ENCODE measurements around the gene BPHL.

DNA sequence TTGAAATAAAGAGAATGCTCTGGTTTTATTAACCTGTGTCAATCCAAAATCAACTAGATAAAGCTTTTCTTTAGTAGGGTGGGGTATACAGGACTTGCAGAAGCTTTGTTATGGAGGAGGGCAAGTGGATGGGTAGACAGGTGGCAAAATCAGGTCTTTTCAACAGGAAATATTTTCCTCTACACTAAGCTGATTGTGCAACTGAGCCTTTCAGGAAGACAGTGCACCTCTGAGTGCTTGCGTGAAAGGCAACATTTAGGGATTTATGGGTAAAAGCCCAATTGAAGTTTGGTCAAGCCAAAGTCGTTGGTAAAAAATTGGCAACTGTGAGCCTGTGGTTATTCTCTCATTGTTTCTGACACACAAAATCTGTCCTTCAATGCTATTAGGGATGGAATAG lies 62.6 kb downstream of the BPHL start:
- TF ChIP-seq EZH2 (IDR thresholded peaks at IDR 0.05; ENCODE audit: borderline replicate concordance, insufficient read depth, low read depth, low read length, poor library complexity, severe bottlenecking), result no peak
- TF ChIP-seq, protein P1, sequence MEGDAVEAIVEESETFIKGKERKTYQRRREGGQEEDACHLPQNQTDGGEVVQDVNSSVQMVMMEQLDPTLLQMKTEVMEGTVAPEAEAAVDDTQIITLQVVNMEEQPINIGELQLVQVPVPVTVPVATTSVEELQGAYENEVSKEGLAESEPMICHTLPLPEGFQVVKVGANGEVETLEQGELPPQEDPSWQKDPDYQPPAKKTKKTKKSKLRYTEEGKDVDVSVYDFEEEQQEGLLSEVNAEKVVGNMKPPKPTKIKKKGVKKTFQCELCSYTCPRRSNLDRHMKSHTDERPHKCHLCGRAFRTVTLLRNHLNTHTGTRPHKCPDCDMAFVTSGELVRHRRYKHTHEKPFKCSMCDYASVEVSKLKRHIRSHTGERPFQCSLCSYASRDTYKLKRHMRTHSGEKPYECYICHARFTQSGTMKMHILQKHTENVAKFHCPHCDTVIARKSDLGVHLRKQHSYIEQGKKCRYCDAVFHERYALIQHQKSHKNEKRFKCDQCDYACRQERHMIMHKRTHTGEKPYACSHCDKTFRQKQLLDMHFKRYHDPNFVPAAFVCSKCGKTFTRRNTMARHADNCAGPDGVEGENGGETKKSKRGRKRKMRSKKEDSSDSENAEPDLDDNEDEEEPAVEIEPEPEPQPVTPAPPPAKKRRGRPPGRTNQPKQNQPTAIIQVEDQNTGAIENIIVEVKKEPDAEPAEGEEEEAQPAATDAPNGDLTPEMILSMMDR (IDR thresholded peaks at IDR 0.05), result no peak
